WTC11 (cell line): ENCODE data around the gene HELZ. TPM values are rescaled to one million over a fixed set of nuclear protein-coding genes. Genes with fewer than 3 reads are reported as not detected.

Experiments used
- ATAC-seq: fragments of 200-7000 bp; cut with Tn5 transposase; 2 replicates; pipeline ENCODE4 v1.10.0; 2021; ENCODE audit warnings: mild to moderate bottlenecking, moderate library complexity
- CTCF ChIA-PET: fragments of 300-600 bp; sonication (Branson Sonifier 250); formaldehyde crosslinking; loops from one replicate; lab custom pipeline; 2021; ENCODE audit warnings: antibody characterized with exemption; lab: Charles Lee
- POLR2A ChIA-PET: fragments of 350-600 bp; sonication (Branson Sonifier 250); formaldehyde crosslinking; loops from one replicate; lab custom pipeline; 2021; ENCODE audit warnings: antibody characterized with exemption; lab: Charles Lee
- DNase-seq: peaks from one replicate; pipeline ENCODE4 v3.0.0; 2021; ENCODE audit warnings: low spot score
- H3K27ac Mint-ChIP-seq: 2 replicates; pipeline ENCODE4 v1.8.0; 2021; ENCODE audit warnings: mixed read lengths
- H3K27me3 Mint-ChIP-seq: 2 replicates; pipeline ENCODE4 v1.8.0; 2021; ENCODE audit warnings: low read depth, mild to moderate bottlenecking, moderate library complexity, mixed read lengths
- H3K36me3 Mint-ChIP-seq: 2 replicates; pipeline ENCODE4 v1.8.0; 2021; ENCODE audit warnings: mixed read lengths
- H3K4me1 Mint-ChIP-seq: 2 replicates; pipeline ENCODE4 v1.8.0; 2022; ENCODE audit warnings: mixed read lengths
- H3K4me3 Mint-ChIP-seq: 2 replicates; pipeline ENCODE4 v1.8.0; 2021; ENCODE audit warnings: mild to moderate bottlenecking, moderate library complexity, mixed read lengths
- H3K9me3 Mint-ChIP-seq: 2 replicates; pipeline ENCODE4 v1.8.0; 2021; ENCODE audit warnings: mixed read lengths
- CREB1 ChIP-seq: sonication (generic); formaldehyde crosslinking; IDR thresholded peaks from 2 replicates; pipeline ENCODE4 v1.8.0; 2023; ENCODE audit warnings: mild to moderate bottlenecking, missing genetic modification reagents
- CREM ChIP-seq: sonication (generic); formaldehyde crosslinking; IDR thresholded peaks from 2 replicates; pipeline ENCODE4 v1.8.1; 2022; ENCODE audit warnings: mild to moderate bottlenecking, missing genetic modification reagents, moderate library complexity
- ETV6 ChIP-seq: sonication (generic); formaldehyde crosslinking; IDR thresholded peaks from 2 replicates; pipeline ENCODE4 v1.8.1; 2022; ENCODE audit warnings: mild to moderate bottlenecking, missing genetic modification reagents
- FOXJ3 ChIP-seq: sonication (generic); formaldehyde crosslinking; IDR thresholded peaks from 2 replicates; pipeline ENCODE4 v1.9.0; 2021; ENCODE audit warnings: missing genetic modification reagents, mild to moderate bottlenecking, borderline replicate concordance
- FOXK1 ChIP-seq: sonication (generic); formaldehyde crosslinking; IDR thresholded peaks from 2 replicates; pipeline ENCODE4 v1.8.0; 2022; ENCODE audit warnings: mild to moderate bottlenecking, moderate library complexity, missing genetic modification reagents
- HMGA2 ChIP-seq: fragments of 250-450 bp; sonication (Bioruptor Pico); IDR thresholded peaks from 2 replicates; pipeline ENCODE4 v1.4.0; 2021; ENCODE audit warnings: mild to moderate bottlenecking, moderate library complexity
- KAT7 ChIP-seq: sonication (generic); formaldehyde crosslinking; IDR thresholded peaks from 2 replicates; pipeline ENCODE4 v1.8.1; 2023; ENCODE audit warnings: missing genetic modification reagents, mild to moderate bottlenecking, borderline replicate concordance
- MYBL2 ChIP-seq: sonication (generic); formaldehyde crosslinking; IDR thresholded peaks from 2 replicates; pipeline ENCODE4 v1.8.1; 2023; ENCODE audit warnings: mild to moderate bottlenecking, moderate library complexity, missing genetic modification reagents
- NR1H2 ChIP-seq: sonication (generic); formaldehyde crosslinking; IDR thresholded peaks from 2 replicates; pipeline ENCODE4 v1.9.0; 2021; ENCODE audit warnings: mild to moderate bottlenecking, moderate library complexity, missing genetic modification reagents
- OVOL2 ChIP-seq: fragments of 250-450 bp; sonication (Bioruptor Pico); IDR thresholded peaks from 2 replicates; pipeline ENCODE4 v1.9.0; 2021; ENCODE audit warnings: mild to moderate bottlenecking, borderline replicate concordance
- RORB ChIP-seq: fragments of 250-450 bp; sonication (Bioruptor Pico); IDR thresholded peaks from 2 replicates; pipeline ENCODE4 v1.9.0; 2021; ENCODE audit warnings: mild to moderate bottlenecking
- TCF7 ChIP-seq: sonication (generic); formaldehyde crosslinking; IDR thresholded peaks from 2 replicates; pipeline ENCODE4 v1.8.0; 2022; ENCODE audit warnings: mild to moderate bottlenecking, low read depth, missing genetic modification reagents, moderate library complexity
- ZNF121 ChIP-seq: sonication (generic); formaldehyde crosslinking; IDR thresholded peaks from 2 replicates; pipeline ENCODE4 v1.8.0; 2023; ENCODE audit warnings: missing genetic modification reagents
- ZNF138 ChIP-seq: sonication (generic); formaldehyde crosslinking; conservative IDR thresholded peaks from 2 replicates; pipeline ENCODE4 v1.8.1; 2022; ENCODE audit warnings: mild to moderate bottlenecking, moderate library complexity, missing genetic modification reagents
- total RNA-seq: library from RNA; stranded (reverse); gene quantifications from 3 replicates; pipeline ENCODE4 v1.2.3, GENCODE V29; 2021
- TF ChIP-seq, protein P1 (sequence below): sonication (generic); formaldehyde crosslinking; IDR thresholded peaks from 2 replicates; pipeline ENCODE4 v1.8.0; 2022; ENCODE audit warnings: missing genetic modification reagents
- TF ChIP-seq, protein P2 (sequence below): sonication (generic); formaldehyde crosslinking; IDR thresholded peaks from 2 replicates; pipeline ENCODE4 v1.8.0; 2023; ENCODE audit warnings: mild to moderate bottlenecking, missing genetic modification reagents
- TF ChIP-seq, protein P3 (sequence below): sonication (generic); formaldehyde crosslinking; IDR thresholded peaks from 2 replicates; pipeline ENCODE4 v1.8.0; 2023; ENCODE audit warnings: missing genetic modification reagents, mild to moderate bottlenecking, borderline replicate concordance
- TF ChIP-seq, protein P4 (sequence below): fragments of 250-450 bp; sonication (Bioruptor Pico); IDR thresholded peaks from 2 replicates; pipeline ENCODE4 v1.9.0; 2021; ENCODE audit warnings: mild to moderate bottlenecking, borderline replicate concordance
- TF ChIP-seq, protein P5 (sequence below): sonication (generic); formaldehyde crosslinking; conservative IDR thresholded peaks from 2 replicates; pipeline ENCODE4 v1.8.1; 2022; ENCODE audit warnings: mild to moderate bottlenecking, missing genetic modification reagents
- TF ChIP-seq, protein P6 (sequence below): sonication (generic); formaldehyde crosslinking; IDR thresholded peaks from 2 replicates; pipeline ENCODE4 v1.8.1; 2022; ENCODE audit warnings: mild to moderate bottlenecking, missing genetic modification reagents, moderate library complexity, borderline replicate concordance

The HELZ gene
- total RNA-seq, 1 experiment from 2014 or later: 49.1 TPM

DNA sequence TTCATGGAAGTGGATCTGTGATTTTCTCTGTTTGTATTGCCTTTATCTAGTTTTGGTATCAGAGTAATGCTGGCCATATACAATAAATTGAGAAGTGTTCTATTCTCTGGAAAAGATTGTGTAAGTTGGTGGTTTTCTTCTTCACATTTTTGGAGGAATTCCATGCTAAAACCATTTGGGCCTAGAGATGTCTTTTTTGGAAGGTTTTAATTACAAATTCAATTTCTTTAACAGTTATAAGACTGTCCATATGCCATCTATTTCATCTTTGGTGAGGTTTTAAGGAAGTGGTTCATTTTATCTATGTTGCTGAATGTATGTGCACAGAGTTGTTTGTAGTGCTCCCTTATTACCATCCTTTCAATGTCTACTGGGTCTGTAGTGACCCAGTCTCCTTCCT is 154.7 kb downstream of the HELZ start:
- H3K27me3 Mint-ChIP-seq: no peaks in the 10 kb centered on the region
- peaks cover 12% of the 10 kb centered on the region for H3K9me3 Mint-ChIP-seq
- POLR2A ChIA-PET: no interaction called here
- DNase-seq (no peak), ATAC-seq (no peak)
- peaks cover 23% of the 10 kb centered on the region for H3K36me3 Mint-ChIP-seq
- CTCF ChIA-PET: no interaction called here
- no peak overlapping the region for H3K4me3 Mint-ChIP-seq
- H3K4me1 Mint-ChIP-seq: no peaks in the 10 kb centered on the region
- H3K27ac Mint-ChIP-seq: no peak overlapping the region
- TF ChIP-seq, protein P1, sequence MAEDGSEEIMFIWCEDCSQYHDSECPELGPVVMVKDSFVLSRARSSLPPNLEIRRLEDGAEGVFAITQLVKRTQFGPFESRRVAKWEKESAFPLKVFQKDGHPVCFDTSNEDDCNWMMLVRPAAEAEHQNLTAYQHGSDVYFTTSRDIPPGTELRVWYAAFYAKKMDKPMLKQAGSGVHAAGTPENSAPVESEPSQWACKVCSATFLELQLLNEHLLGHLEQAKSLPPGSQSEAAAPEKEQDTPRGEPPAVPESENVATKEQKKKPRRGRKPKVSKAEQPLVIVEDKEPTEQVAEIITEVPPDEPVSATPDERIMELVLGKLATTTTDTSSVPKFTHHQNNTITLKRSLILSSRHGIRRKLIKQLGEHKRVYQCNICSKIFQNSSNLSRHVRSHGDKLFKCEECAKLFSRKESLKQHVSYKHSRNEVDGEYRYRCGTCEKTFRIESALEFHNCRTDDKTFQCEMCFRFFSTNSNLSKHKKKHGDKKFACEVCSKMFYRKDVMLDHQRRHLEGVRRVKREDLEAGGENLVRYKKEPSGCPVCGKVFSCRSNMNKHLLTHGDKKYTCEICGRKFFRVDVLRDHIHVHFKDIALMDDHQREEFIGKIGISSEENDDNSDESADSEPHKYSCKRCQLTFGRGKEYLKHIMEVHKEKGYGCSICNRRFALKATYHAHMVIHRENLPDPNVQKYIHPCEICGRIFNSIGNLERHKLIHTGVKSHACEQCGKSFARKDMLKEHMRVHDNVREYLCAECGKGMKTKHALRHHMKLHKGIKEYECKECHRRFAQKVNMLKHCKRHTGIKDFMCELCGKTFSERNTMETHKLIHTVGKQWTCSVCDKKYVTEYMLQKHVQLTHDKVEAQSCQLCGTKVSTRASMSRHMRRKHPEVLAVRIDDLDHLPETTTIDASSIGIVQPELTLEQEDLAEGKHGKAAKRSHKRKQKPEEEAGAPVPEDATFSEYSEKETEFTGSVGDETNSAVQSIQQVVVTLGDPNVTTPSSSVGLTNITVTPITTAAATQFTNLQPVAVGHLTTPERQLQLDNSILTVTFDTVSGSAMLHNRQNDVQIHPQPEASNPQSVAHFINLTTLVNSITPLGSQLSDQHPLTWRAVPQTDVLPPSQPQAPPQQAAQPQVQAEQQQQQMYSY (CRISPR knock-in tag): no peak
- TF ChIP-seq, protein P2, sequence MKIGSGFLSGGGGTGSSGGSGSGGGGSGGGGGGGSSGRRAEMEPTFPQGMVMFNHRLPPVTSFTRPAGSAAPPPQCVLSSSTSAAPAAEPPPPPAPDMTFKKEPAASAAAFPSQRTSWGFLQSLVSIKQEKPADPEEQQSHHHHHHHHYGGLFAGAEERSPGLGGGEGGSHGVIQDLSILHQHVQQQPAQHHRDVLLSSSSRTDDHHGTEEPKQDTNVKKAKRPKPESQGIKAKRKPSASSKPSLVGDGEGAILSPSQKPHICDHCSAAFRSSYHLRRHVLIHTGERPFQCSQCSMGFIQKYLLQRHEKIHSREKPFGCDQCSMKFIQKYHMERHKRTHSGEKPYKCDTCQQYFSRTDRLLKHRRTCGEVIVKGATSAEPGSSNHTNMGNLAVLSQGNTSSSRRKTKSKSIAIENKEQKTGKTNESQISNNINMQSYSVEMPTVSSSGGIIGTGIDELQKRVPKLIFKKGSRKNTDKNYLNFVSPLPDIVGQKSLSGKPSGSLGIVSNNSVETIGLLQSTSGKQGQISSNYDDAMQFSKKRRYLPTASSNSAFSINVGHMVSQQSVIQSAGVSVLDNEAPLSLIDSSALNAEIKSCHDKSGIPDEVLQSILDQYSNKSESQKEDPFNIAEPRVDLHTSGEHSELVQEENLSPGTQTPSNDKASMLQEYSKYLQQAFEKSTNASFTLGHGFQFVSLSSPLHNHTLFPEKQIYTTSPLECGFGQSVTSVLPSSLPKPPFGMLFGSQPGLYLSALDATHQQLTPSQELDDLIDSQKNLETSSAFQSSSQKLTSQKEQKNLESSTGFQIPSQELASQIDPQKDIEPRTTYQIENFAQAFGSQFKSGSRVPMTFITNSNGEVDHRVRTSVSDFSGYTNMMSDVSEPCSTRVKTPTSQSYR (CRISPR knock-in tag): no peak
- TF ChIP-seq CREM: no peak
- TF ChIP-seq, protein P3, sequence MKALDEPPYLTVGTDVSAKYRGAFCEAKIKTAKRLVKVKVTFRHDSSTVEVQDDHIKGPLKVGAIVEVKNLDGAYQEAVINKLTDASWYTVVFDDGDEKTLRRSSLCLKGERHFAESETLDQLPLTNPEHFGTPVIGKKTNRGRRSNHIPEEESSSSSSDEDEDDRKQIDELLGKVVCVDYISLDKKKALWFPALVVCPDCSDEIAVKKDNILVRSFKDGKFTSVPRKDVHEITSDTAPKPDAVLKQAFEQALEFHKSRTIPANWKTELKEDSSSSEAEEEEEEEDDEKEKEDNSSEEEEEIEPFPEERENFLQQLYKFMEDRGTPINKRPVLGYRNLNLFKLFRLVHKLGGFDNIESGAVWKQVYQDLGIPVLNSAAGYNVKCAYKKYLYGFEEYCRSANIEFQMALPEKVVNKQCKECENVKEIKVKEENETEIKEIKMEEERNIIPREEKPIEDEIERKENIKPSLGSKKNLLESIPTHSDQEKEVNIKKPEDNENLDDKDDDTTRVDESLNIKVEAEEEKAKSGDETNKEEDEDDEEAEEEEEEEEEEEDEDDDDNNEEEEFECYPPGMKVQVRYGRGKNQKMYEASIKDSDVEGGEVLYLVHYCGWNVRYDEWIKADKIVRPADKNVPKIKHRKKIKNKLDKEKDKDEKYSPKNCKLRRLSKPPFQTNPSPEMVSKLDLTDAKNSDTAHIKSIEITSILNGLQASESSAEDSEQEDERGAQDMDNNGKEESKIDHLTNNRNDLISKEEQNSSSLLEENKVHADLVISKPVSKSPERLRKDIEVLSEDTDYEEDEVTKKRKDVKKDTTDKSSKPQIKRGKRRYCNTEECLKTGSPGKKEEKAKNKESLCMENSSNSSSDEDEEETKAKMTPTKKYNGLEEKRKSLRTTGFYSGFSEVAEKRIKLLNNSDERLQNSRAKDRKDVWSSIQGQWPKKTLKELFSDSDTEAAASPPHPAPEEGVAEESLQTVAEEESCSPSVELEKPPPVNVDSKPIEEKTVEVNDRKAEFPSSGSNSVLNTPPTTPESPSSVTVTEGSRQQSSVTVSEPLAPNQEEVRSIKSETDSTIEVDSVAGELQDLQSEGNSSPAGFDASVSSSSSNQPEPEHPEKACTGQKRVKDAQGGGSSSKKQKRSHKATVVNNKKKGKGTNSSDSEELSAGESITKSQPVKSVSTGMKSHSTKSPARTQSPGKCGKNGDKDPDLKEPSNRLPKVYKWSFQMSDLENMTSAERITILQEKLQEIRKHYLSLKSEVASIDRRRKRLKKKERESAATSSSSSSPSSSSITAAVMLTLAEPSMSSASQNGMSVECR (CRISPR knock-in tag): no peak
- TF ChIP-seq, protein P4, sequence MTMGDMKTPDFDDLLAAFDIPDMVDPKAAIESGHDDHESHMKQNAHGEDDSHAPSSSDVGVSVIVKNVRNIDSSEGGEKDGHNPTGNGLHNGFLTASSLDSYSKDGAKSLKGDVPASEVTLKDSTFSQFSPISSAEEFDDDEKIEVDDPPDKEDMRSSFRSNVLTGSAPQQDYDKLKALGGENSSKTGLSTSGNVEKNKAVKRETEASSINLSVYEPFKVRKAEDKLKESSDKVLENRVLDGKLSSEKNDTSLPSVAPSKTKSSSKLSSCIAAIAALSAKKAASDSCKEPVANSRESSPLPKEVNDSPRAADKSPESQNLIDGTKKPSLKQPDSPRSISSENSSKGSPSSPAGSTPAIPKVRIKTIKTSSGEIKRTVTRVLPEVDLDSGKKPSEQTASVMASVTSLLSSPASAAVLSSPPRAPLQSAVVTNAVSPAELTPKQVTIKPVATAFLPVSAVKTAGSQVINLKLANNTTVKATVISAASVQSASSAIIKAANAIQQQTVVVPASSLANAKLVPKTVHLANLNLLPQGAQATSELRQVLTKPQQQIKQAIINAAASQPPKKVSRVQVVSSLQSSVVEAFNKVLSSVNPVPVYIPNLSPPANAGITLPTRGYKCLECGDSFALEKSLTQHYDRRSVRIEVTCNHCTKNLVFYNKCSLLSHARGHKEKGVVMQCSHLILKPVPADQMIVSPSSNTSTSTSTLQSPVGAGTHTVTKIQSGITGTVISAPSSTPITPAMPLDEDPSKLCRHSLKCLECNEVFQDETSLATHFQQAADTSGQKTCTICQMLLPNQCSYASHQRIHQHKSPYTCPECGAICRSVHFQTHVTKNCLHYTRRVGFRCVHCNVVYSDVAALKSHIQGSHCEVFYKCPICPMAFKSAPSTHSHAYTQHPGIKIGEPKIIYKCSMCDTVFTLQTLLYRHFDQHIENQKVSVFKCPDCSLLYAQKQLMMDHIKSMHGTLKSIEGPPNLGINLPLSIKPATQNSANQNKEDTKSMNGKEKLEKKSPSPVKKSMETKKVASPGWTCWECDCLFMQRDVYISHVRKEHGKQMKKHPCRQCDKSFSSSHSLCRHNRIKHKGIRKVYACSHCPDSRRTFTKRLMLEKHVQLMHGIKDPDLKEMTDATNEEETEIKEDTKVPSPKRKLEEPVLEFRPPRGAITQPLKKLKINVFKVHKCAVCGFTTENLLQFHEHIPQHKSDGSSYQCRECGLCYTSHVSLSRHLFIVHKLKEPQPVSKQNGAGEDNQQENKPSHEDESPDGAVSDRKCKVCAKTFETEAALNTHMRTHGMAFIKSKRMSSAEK: no peak
- TF ChIP-seq CREB1: no peak
- no peak for TF ChIP-seq ETV6 (CRISPR knock-in tag)
- no peak for TF ChIP-seq KAT7
- TF ChIP-seq RORB (CRISPR knock-in tag): no peak

DNA sequence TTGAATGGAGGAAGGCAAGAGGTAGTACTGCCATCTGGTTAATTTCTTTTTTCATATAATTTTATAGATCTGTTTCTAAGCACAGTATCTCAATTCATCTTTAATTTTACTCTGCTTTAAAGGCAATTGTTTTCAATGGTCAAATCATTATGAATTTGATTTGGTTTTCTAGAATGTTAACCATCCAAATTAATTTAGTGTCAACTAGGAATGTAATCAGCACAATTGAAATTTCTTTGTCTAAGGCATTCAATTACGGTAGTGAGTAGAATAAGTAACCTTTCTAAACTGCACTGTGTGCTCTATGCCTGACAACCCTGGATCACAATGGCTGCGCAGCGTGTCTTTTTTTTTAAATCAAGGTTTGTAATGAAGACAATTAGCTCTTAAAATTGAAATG is 156.4 kb downstream of the HELZ start:
- ATAC-seq: no peak
- ChIA-PET POLR2A (no interaction called here), CTCF (no interaction called here)
- Mint-ChIP-seq H3K27me3 (no peaks in the 10 kb centered on the region), H3K4me3 (no peak overlapping the region), H3K36me3 (peaks cover 28% of the 10 kb centered on the region), H3K27ac (no peak overlapping the region)
- TF ChIP-seq FOXK1 (CRISPR knock-in tag): no peak
- no peak for TF ChIP-seq ZNF121
- TF ChIP-seq FOXJ3 (CRISPR knock-in tag): no peak
- TF ChIP-seq TCF7: no peak
- TF ChIP-seq NR1H2: no peak
- no peak for TF ChIP-seq HMGA2 (CRISPR knock-in tag)
- no peak for TF ChIP-seq MYBL2 (CRISPR knock-in tag)
- TF ChIP-seq, protein P5, sequence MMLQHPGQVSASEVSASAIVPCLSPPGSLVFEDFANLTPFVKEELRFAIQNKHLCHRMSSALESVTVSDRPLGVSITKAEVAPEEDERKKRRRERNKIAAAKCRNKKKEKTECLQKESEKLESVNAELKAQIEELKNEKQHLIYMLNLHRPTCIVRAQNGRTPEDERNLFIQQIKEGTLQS: no peak
- no peak for TF ChIP-seq ZNF138 (CRISPR knock-in tag)
- no peak for TF ChIP-seq OVOL2 (CRISPR knock-in tag)
- TF ChIP-seq, protein P6, sequence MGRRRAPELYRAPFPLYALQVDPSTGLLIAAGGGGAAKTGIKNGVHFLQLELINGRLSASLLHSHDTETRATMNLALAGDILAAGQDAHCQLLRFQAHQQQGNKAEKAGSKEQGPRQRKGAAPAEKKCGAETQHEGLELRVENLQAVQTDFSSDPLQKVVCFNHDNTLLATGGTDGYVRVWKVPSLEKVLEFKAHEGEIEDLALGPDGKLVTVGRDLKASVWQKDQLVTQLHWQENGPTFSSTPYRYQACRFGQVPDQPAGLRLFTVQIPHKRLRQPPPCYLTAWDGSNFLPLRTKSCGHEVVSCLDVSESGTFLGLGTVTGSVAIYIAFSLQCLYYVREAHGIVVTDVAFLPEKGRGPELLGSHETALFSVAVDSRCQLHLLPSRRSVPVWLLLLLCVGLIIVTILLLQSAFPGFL (CRISPR knock-in tag): no peak
- TF ChIP-seq, all 79 proteins: peak for 0
- no peak for DNase-seq
- peaks cover 12% of the 10 kb centered on the region for H3K9me3 Mint-ChIP-seq
- H3K4me1 Mint-ChIP-seq: no peaks in the 10 kb centered on the region
